ENCODE results near the gene BDP1.

GRCh38 chr5:71573591-71573990 is 118.1 kb downstream of the BDP1 start:
- TF ChIP-seq CTCF (IDR thresholded peaks at IDR 0.05; ENCODE audit: borderline replicate concordance, extremely low read depth, low read length, poor library complexity, severe bottlenecking), result no peak
- TF ChIP-seq EZH2 (IDR thresholded peaks at IDR 0.05; ENCODE audit: borderline replicate concordance, low read depth, low read length, severe bottlenecking), result no peak
